Measurements from ENCODE around the gene GLUD1. TPM values are rescaled to one million over a fixed set of nuclear protein-coding genes. Genes with fewer than 3 reads are reported as not detected.
"Not testable (repeated sequence)": the region's sequence is repeated elsewhere in the genome, so short reads cannot be mapped to it uniquely, and the experiment has no call there.

GLUD1 gene
- total RNA-seq, 4 donors from 2014 or later = 115 to 189 (median 125) TPM

- H3K27me3 ChIP-seq; intact Hi-C loops (cut with DNase I; ENCODE audit: low total_unique reads); DNase-seq; H3K4me1 ChIP-seq; H3K4me3 ChIP-seq; H3K9me3 ChIP-seq; H3K36me3 ChIP-seq: not testable (repeated sequence)
- H3K27ac ChIP-seq = peak overlapping the region; percentile 32 to 47
Measured at GRCh38 chr10:87082219-87082618, 12.4 kb downstream of the GLUD1 start.

GRCh38 chr10:87081574-87081973 is 13.1 kb downstream of the GLUD1 start:
- H3K4me3 ChIP-seq; intact Hi-C loops (cut with DNase I; ENCODE audit: low total_unique reads); DNase-seq; H3K4me1 ChIP-seq; H3K9me3 ChIP-seq; H3K36me3 ChIP-seq; H3K27me3 ChIP-seq: not testable (repeated sequence)
- peak overlapping the region in 1 of 2 donors; percentile 47 for H3K27ac ChIP-seq

GRCh38 chr10:87080621-87081020 is 14.0 kb downstream of the GLUD1 start:
- H3K27ac ChIP-seq; intact Hi-C loops (cut with DNase I; ENCODE audit: low total_unique reads); H3K4me1 ChIP-seq; H3K36me3 ChIP-seq; H3K27me3 ChIP-seq; DNase-seq; H3K4me3 ChIP-seq; H3K9me3 ChIP-seq: not testable (repeated sequence)

GRCh38 chr10:87079106-87079836 is 15.4 kb downstream of the GLUD1 start:
- TF ChIP-seq POLR2A (IDR thresholded peaks at IDR 0.05) = no peak
- TF ChIP-seq CTCF (IDR thresholded peaks at IDR 0.05) = no peak
- Histone ChIP-seq H3K4me3 (no peak overlapping the region), H3K27me3 (no peaks in the 10 kb centered on the region), H3K36me3 (no peaks in the 10 kb centered on the region), H3K9me3 (no peaks in the 10 kb centered on the region), H3K27ac (no peak overlapping the region), H3K4me1 (no peaks in the 10 kb centered on the region)
- intact Hi-C loops (cut with DNase I; ENCODE audit: low total_unique reads) = no loop called here
- DNase-seq = no peak

GRCh38 chr10:87076421-87076820 is 18.2 kb downstream of the GLUD1 start:
- intact Hi-C loops (cut with DNase I; ENCODE audit: low total_unique reads); DNase-seq: not testable (repeated sequence)

GRCh38 chr10:87072449-87072848 is 22.2 kb downstream of the GLUD1 start:
- Histone ChIP-seq H3K9me3 (no peaks in the 10 kb centered on the region), H3K27ac (no peak overlapping the region), H3K4me1 (no peaks in the 10 kb centered on the region), H3K36me3 (no peaks in the 10 kb centered on the region), H3K4me3 (no peak overlapping the region), H3K27me3 (no peaks in the 10 kb centered on the region)
- no peak for DNase-seq
- intact Hi-C loops (cut with DNase I; ENCODE audit: low total_unique reads) = no loop called here
- TF ChIP-seq CTCF (IDR thresholded peaks at IDR 0.05) = no peak
- no peak for TF ChIP-seq POLR2A (IDR thresholded peaks at IDR 0.05)

More at GRCh38 chr10:87076421-87076820, 18.2 kb downstream of the GLUD1 start:
- not testable (repeated sequence) for H3K27ac ChIP-seq, H3K36me3 ChIP-seq, H3K27me3 ChIP-seq, H3K4me3 ChIP-seq, H3K9me3 ChIP-seq, H3K4me1 ChIP-seq

- DNase-seq = no peak
- Histone ChIP-seq H3K4me3 (no peak overlapping the region), H3K27me3 (no peaks in the 10 kb centered on the region), H3K27ac (no peak overlapping the region), H3K4me1 (no peaks in the 10 kb centered on the region), H3K36me3 (no peaks in the 10 kb centered on the region), H3K9me3 (no peaks in the 10 kb centered on the region)
- intact Hi-C loops (cut with DNase I; ENCODE audit: low total_unique reads) = no loop called here
- TF ChIP-seq POLR2A (IDR thresholded peaks at IDR 0.05) (no peak), CTCF (IDR thresholded peaks at IDR 0.05) (no peak)
Measured at GRCh38 chr10:87068281-87068680, 26.4 kb downstream of the GLUD1 start.
